HT1080 (cell line): ENCODE measurements around the gene ZNF555. TPM values are rescaled to one million over a fixed set of nuclear protein-coding genes. Genes with fewer than 3 reads are reported as not detected.

Experiments
- DNase-seq: peaks from one replicate; pipeline ENCODE4 v3.0.0-alpha.2; 2015; ENCODE audit warnings: low read depth
- total RNA-seq: library from RNA; depleted of rRNA; stranded (reverse); fragments of >200 nt; shearing (Covaris generic); gene quantifications from 2 replicates; pipeline ENCODE4 v1.2.3, GENCODE V29; 2014

The ZNF555 gene
- total RNA-seq, 1 experiment from 2014 or later, result 0.11 TPM

GRCh38 chr19:2806736-2807378 is 34.4 kb upstream of the ZNF555 start:
- no peak for DNase-seq

- DNase-seq, result no peak
Measured at GRCh38 chr19:2807379-2808128, 33.7 kb upstream of the ZNF555 start.

- no peak for DNase-seq
Measured at GRCh38 chr19:2808129-2808941, 32.9 kb upstream of the ZNF555 start.

GRCh38 chr19:2809387-2810140 is 31.7 kb upstream of the ZNF555 start:
- no peak for DNase-seq

- no peak for DNase-seq
Measured at GRCh38 chr19:2810141-2811091, 30.9 kb upstream of the ZNF555 start.

GRCh38 chr19:2811221-2811722 is 30.0 kb upstream of the ZNF555 start:
- DNase-seq, result no peak

- no peak for DNase-seq
Measured at GRCh38 chr19:2811735-2812413, 29.4 kb upstream of the ZNF555 start.

GRCh38 chr19:2812414-2813234 is 28.7 kb upstream of the ZNF555 start:
- DNase-seq, result no peak

GRCh38 chr19:2813235-2814160 is 27.8 kb upstream of the ZNF555 start:
- DNase-seq, result no peak

GRCh38 chr19:2814426-2814825 is 26.8 kb upstream of the ZNF555 start:
- no peak for DNase-seq

- DNase-seq, result no peak
Measured at GRCh38 chr19:2815191-2815614, 26.1 kb upstream of the ZNF555 start.

- DNase-seq, result no peak
Measured at GRCh38 chr19:2815923-2816322, 25.4 kb upstream of the ZNF555 start.

GRCh38 chr19:2816641-2817040 is 24.6 kb upstream of the ZNF555 start:
- no peak for DNase-seq

GRCh38 chr19:2817237-2817829 is 23.9 kb upstream of the ZNF555 start:
- peak; percentile 37 for DNase-seq

- DNase-seq, result peak; percentile 91
Measured at GRCh38 chr19:2819540-2820111, 21.6 kb upstream of the ZNF555 start, which contains the start of gene ZNF554. Gene ZNF554 (plus strand): TSS chr19:2819868. CDS start chr19:2820072, 204 bp downstream.

- no peak for DNase-seq
Measured at GRCh38 chr19:2820112-2820702, 21.1 kb upstream of the ZNF555 start.
